Measurements from ENCODE around the gene KRR1. TPM values are rescaled to one million over a fixed set of nuclear protein-coding genes. Genes with fewer than 3 reads are reported as not detected.
"Not testable (repeated sequence)": the region's sequence is repeated elsewhere in the genome, so short reads cannot be mapped to it uniquely, and the experiment has no call there.

Gene KRR1
- total RNA-seq, 2 experiments from 2014 or later: 68.5 to 97.7 TPM

- H3K9me3 Mint-ChIP-seq (ENCODE audit: low read depth): no peaks in the 10 kb centered on the region
- H3K4me1 Mint-ChIP-seq: peaks cover 41% of the 10 kb centered on the region
- no peak overlapping the region for H3K27ac Mint-ChIP-seq
- H3K4me3 Mint-ChIP-seq: no peak overlapping the region
- CTCF ChIA-PET: interaction anchor here (0.8 to 2.3 kb wide), 9 partner anchors 21 to 559 kb away, joined by 3 to 9 read pairs (median 4); partner anchors contain the start of genes GLIPR1L1, GLIPR1L2 and PHLDA1
- H3K27me3 Mint-ChIP-seq: no peaks in the 10 kb centered on the region
- H3K36me3 Mint-ChIP-seq: peaks cover 31% of the 10 kb centered on the region
- DNase-seq (no peak), ATAC-seq (no peak)
These were observed 4.3 kb downstream of the KRR1 start for GRCh38 chr12:75507086-75507485.

- Mint-ChIP-seq H3K9me3 (ENCODE audit: low read depth) (no peaks in the 10 kb centered on the region), H3K36me3 (peaks cover 34% of the 10 kb centered on the region), H3K27me3 (no peaks in the 10 kb centered on the region), H3K4me3 (no peak overlapping the region), H3K27ac (no peak overlapping the region), H3K4me1 (peaks cover 36% of the 10 kb centered on the region)
- ATAC-seq (peak; percentile 43), DNase-seq (no peak)
- CTCF ChIA-PET: interaction anchor here (0.7 to 2.8 kb wide), 5 partner anchors 10 to 176 kb away, joined by 3 to 16 read pairs (median 6); partner anchors contain the start of genes CAPS2 and GLIPR1L2
These were observed 5.6 kb downstream of the KRR1 start for GRCh38 chr12:75505706-75506312.

GRCh38 chr12:75503866-75504265 lies 7.5 kb downstream of the KRR1 start:
- no peak overlapping the region for H3K4me3 Mint-ChIP-seq
- H3K36me3 Mint-ChIP-seq: peaks cover 36% of the 10 kb centered on the region
- CTCF ChIA-PET: interaction anchor here (2.8 kb wide), 1 partner anchor 19 kb away, joined by 16 read pairs; no protein-coding TSS in a partner anchor
- no peak for DNase-seq
- H3K27ac Mint-ChIP-seq: no peak overlapping the region
- H3K9me3 Mint-ChIP-seq (ENCODE audit: low read depth): no peaks in the 10 kb centered on the region
- ATAC-seq: no peak
- H3K27me3 Mint-ChIP-seq: no peaks in the 10 kb centered on the region
- H3K4me1 Mint-ChIP-seq: peaks cover 23% of the 10 kb centered on the region

- Mint-ChIP-seq H3K9me3 (ENCODE audit: low read depth) (no peaks in the 10 kb centered on the region), H3K4me3 (no peak overlapping the region), H3K4me1 (peaks cover 21% of the 10 kb centered on the region), H3K27ac (no peak overlapping the region), H3K27me3 (no peaks in the 10 kb centered on the region), H3K36me3 (peaks cover 40% of the 10 kb centered on the region)
- ATAC-seq (no peak), DNase-seq (no peak)
- CTCF ChIA-PET: interaction anchor here (2.8 kb wide), 1 partner anchor 19 kb away, joined by 16 read pairs; no protein-coding TSS in a partner anchor
These were observed 8.0 kb downstream of the KRR1 start for GRCh38 chr12:75503459-75503858.

GRCh38 chr12:75491169-75491568 lies 20.2 kb downstream of the KRR1 start:
- no peak for DNase-seq
- CTCF ChIA-PET: no interaction called here
- no peak for ATAC-seq
- H3K4me1 Mint-ChIP-seq: peaks cover 39% of the 10 kb centered on the region
- H3K4me3 Mint-ChIP-seq: no peak overlapping the region
- no peaks in the 10 kb centered on the region for H3K9me3 Mint-ChIP-seq (ENCODE audit: low read depth)
- peaks cover 41% of the 10 kb centered on the region for H3K36me3 Mint-ChIP-seq
- no peak overlapping the region for H3K27ac Mint-ChIP-seq
- H3K27me3 Mint-ChIP-seq: no peaks in the 10 kb centered on the region

- Mint-ChIP-seq H3K4me1 (peaks cover 50% of the 10 kb centered on the region), H3K4me3 (no peak overlapping the region), H3K36me3 (peaks cover 40% of the 10 kb centered on the region)
These were observed 21.7 kb downstream of the KRR1 start for GRCh38 chr12:75489613-75490210.

GRCh38 chr12:75489187-75489586 lies 22.2 kb downstream of the KRR1 start:
- DNase-seq (no peak), ATAC-seq (peak; percentile 4)
- Mint-ChIP-seq H3K4me1 (peaks cover 54% of the 10 kb centered on the region), H3K36me3 (peaks cover 44% of the 10 kb centered on the region), H3K27me3 (no peaks in the 10 kb centered on the region), H3K9me3 (ENCODE audit: low read depth) (no peaks in the 10 kb centered on the region), H3K4me3 (no peak overlapping the region), H3K27ac (peak overlapping the region; percentile 69)
- CTCF ChIA-PET: interaction anchor here (0.6 to 1.4 kb wide), 6 partner anchors 9 to 288 kb away, joined by 3 to 5 read pairs (median 3); partner anchors contain the start of gene KRR1

More at GRCh38 chr12:75489613-75490210, 21.7 kb downstream of the KRR1 start:
- no peaks in the 10 kb centered on the region for H3K9me3 Mint-ChIP-seq (ENCODE audit: low read depth)
- no peaks in the 10 kb centered on the region for H3K27me3 Mint-ChIP-seq
- peak overlapping the region; percentile 69 for H3K27ac Mint-ChIP-seq
- CTCF ChIA-PET: interaction anchor here (0.6 to 1.3 kb wide), 3 partner anchors 15 to 289 kb away, joined by 3 to 4 read pairs (median 3); no protein-coding TSS in a partner anchor
- DNase-seq (no peak), ATAC-seq (peak; percentile 47)

GRCh38 chr12:75488553-75488952 lies 22.9 kb downstream of the KRR1 start:
- Mint-ChIP-seq H3K36me3 (peaks cover 43% of the 10 kb centered on the region), H3K4me3 (no peak overlapping the region), H3K27me3 (no peaks in the 10 kb centered on the region), H3K27ac (no peak overlapping the region), H3K4me1 (peaks cover 56% of the 10 kb centered on the region), H3K9me3 (ENCODE audit: low read depth) (no peaks in the 10 kb centered on the region)
- DNase-seq (peak; percentile 52), ATAC-seq (peak; percentile 35)
- CTCF ChIA-PET: interaction anchor here (1.0 to 6.6 kb wide), 5 partner anchors 8 to 157 kb away, joined by 3 to 51 read pairs (median 4); partner anchors contain the start of gene KRR1

GRCh38 chr12:75487308-75487707 lies 24.1 kb downstream of the KRR1 start:
- Mint-ChIP-seq H3K9me3 (ENCODE audit: low read depth) (no peaks in the 10 kb centered on the region), H3K4me1 (peaks cover 60% of the 10 kb centered on the region), H3K36me3 (peaks cover 49% of the 10 kb centered on the region), H3K27me3 (no peaks in the 10 kb centered on the region), H3K4me3 (no peak overlapping the region), H3K27ac (no peak overlapping the region)
- DNase-seq: no peak
- no peak for ATAC-seq
- CTCF ChIA-PET: interaction anchor here (5.2 to 6.6 kb wide), 2 partner anchors 12 to 154 kb away, joined by 48 to 51 read pairs; partner anchors contain the start of gene GLIPR1L1

- CTCF ChIA-PET: interaction anchor here (0.9 to 8.5 kb wide), 23 partner anchors 10 to 599 kb away, joined by 3 to 57 read pairs (median 7); partner anchors contain the start of genes GLIPR1L1, GLIPR1L2, KRR1 and NAP1L1
- not testable (repeated sequence) for ATAC-seq; DNase-seq; H3K9me3 Mint-ChIP-seq (ENCODE audit: low read depth); H3K27me3 Mint-ChIP-seq
- H3K27ac Mint-ChIP-seq: peak overlapping the region; percentile 34
- peaks cover 67% of the 10 kb centered on the region for H3K4me1 Mint-ChIP-seq
- peak overlapping the region; percentile 6 for H3K4me3 Mint-ChIP-seq
- H3K36me3 Mint-ChIP-seq: peaks cover 47% of the 10 kb centered on the region
These were observed 27.0 kb downstream of the KRR1 start for GRCh38 chr12:75484450-75484849.

- CTCF ChIA-PET: interaction anchor here (0.9 to 8.5 kb wide), 17 partner anchors 16 to 554 kb away, joined by 3 to 57 read pairs (median 7); partner anchors contain the start of genes GLIPR1L1, GLIPR1L2 and KRR1
- H3K27me3 Mint-ChIP-seq: no peaks in the 10 kb centered on the region
- no peaks in the 10 kb centered on the region for H3K9me3 Mint-ChIP-seq (ENCODE audit: low read depth)
- DNase-seq (no peak), ATAC-seq (no peak)
- H3K4me1 Mint-ChIP-seq: peaks cover 70% of the 10 kb centered on the region
- H3K36me3 Mint-ChIP-seq: peaks cover 40% of the 10 kb centered on the region
- peak overlapping the region; percentile 99 for H3K27ac Mint-ChIP-seq
- peak overlapping the region; percentile 32 for H3K4me3 Mint-ChIP-seq
These were observed 28.0 kb downstream of the KRR1 start for GRCh38 chr12:75483431-75483830.

- Mint-ChIP-seq H3K27ac (peak overlapping the region; percentile 99), H3K36me3 (peaks cover 37% of the 10 kb centered on the region), H3K4me1 (peaks cover 73% of the 10 kb centered on the region), H3K9me3 (ENCODE audit: low read depth) (no peaks in the 10 kb centered on the region), H3K27me3 (no peaks in the 10 kb centered on the region), H3K4me3 (peak overlapping the region; percentile 99)
- ATAC-seq (peak; percentile 15), DNase-seq (no peak)
- CTCF ChIA-PET: interaction anchor here (0.6 to 8.5 kb wide), 9 partner anchors 16 to 696 kb away, joined by 3 to 57 read pairs (median 21); partner anchors contain the start of genes GLIPR1L1, GLIPR1L2 and KRR1
These were observed 28.8 kb downstream of the KRR1 start for GRCh38 chr12:75482646-75483045.

GRCh38 chr12:75481774-75482173 lies 29.6 kb downstream of the KRR1 start:
- ATAC-seq (no peak), DNase-seq (no peak)
- H3K4me1 Mint-ChIP-seq: peaks cover 79% of the 10 kb centered on the region
- peaks cover 34% of the 10 kb centered on the region for H3K36me3 Mint-ChIP-seq
- H3K9me3 Mint-ChIP-seq (ENCODE audit: low read depth): no peaks in the 10 kb centered on the region
- H3K4me3 Mint-ChIP-seq: peak overlapping the region; percentile 99
- CTCF ChIA-PET: interaction anchor here (2.1 to 8.5 kb wide), 4 partner anchors 29 to 556 kb away, joined by 7 to 57 read pairs (median 14); partner anchors contain the start of genes GLIPR1L1, GLIPR1L2 and KRR1
- no peaks in the 10 kb centered on the region for H3K27me3 Mint-ChIP-seq
- H3K27ac Mint-ChIP-seq: peak overlapping the region; percentile 99

All from activated CD8-positive, alpha-beta memory T cell treated with anti-CD3 and anti-CD28 coated beads, Interleukin-2, amount 10 ng/mL, durations not matched to agents 7 days and 5 days (primary cell).